GM20431 (cell line): ENCODE measurements around the gene MRRF.
"Not testable (repeated sequence)": the region's sequence is repeated elsewhere in the genome, so short reads cannot be mapped to it uniquely, and the experiment has no call there.

ENCODE experiments used
- in situ Hi-C: fragments of 300-500 bp; cut with MseI, MboI; formaldehyde crosslinking; loops from one replicate; pipeline ENCODE4 v1.15.0; 2020; ENCODE audit warnings: low sequenced_read_pairs; ENCODE audit not compliant: unreplicated experiment

The MRRF gene

GRCh38 chr9:122327175-122327574 is 62.5 kb downstream of the MRRF start:
- in situ Hi-C loops: no loop called here

GRCh38 chr9:122329597-122329996 is 64.9 kb downstream of the MRRF start:
- in situ Hi-C loops: no loop called here

GRCh38 chr9:122330466-122330865 is 65.8 kb downstream of the MRRF start:
- in situ Hi-C loops: not testable (repeated sequence)

GRCh38 chr9:122331523-122331927 is 66.8 kb downstream of the MRRF start:
- in situ Hi-C loops: no loop called here

- in situ Hi-C loops: no loop called here
Measured at GRCh38 chr9:122332083-122332482, 67.4 kb downstream of the MRRF start.

GRCh38 chr9:122332644-122333043 is 68.0 kb downstream of the MRRF start:
- in situ Hi-C loops: no loop called here

- in situ Hi-C loops: no loop called here
Measured at GRCh38 chr9:122333169-122333808, 68.6 kb downstream of the MRRF start.

- in situ Hi-C loops: no loop called here
Measured at GRCh38 chr9:122334916-122335315, 70.2 kb downstream of the MRRF start.

GRCh38 chr9:122336189-122336588 is 71.5 kb downstream of the MRRF start:
- in situ Hi-C loops: no loop called here

- in situ Hi-C loops: no loop called here
Measured at GRCh38 chr9:122336866-122337555, 72.3 kb downstream of the MRRF start.

- in situ Hi-C loops: no loop called here
Measured at GRCh38 chr9:122337556-122337929, 72.9 kb downstream of the MRRF start.

- in situ Hi-C loops: no loop called here
Measured at GRCh38 chr9:122338536-122338935, 73.9 kb downstream of the MRRF start.

GRCh38 chr9:122338994-122339393 is 74.3 kb downstream of the MRRF start:
- in situ Hi-C loops: no loop called here

GRCh38 chr9:122339579-122339978 is 74.9 kb downstream of the MRRF start:
- in situ Hi-C loops: no loop called here

GRCh38 chr9:122340161-122340560 is 75.5 kb downstream of the MRRF start:
- in situ Hi-C loops: no loop called here

GRCh38 chr9:122342323-122343050 is 77.8 kb downstream of the MRRF start:
- in situ Hi-C loops: no loop called here

- in situ Hi-C loops: no loop called here
Measured at GRCh38 chr9:122346478-122347347, 82.0 kb downstream of the MRRF start.

- in situ Hi-C loops: no loop called here
Measured at GRCh38 chr9:122347348-122348287, 82.9 kb downstream of the MRRF start.

- in situ Hi-C loops: no loop called here
Measured at GRCh38 chr9:122348288-122348777, 83.7 kb downstream of the MRRF start.
